ENCODE results near the gene LGR4. TPM values are rescaled to one million over a fixed set of nuclear protein-coding genes. Genes with fewer than 3 reads are reported as not detected.

Gene LGR4
- total and polyA plus RNA-seq, 2 of the 13 experiments (the other 11 are each of a cell fraction or from before 2014, with no cell fraction given), result 42.1 to 68.7 TPM

GRCh38 chr11:27330633-27331270 is 141.8 kb downstream of the LGR4 start (continued):
- TF ChIP-seq TBX3 (IDR thresholded peaks at IDR 0.05; ENCODE audit: borderline replicate concordance) (peak; percentile 65; the same call in 1 of the 2 replicates), KMT2B (CRISPR knock-in tag; IDR thresholded peaks at IDR 0.05) (no peak), GTF3A (CRISPR knock-in tag; conservative IDR thresholded peaks at IDR 0.05) (no peak), ATF7 (IDR thresholded peaks at IDR 0.05) (no peak), ATF7 (CRISPR knock-in tag; IDR thresholded peaks at IDR 0.05) (no peak), NRL (CRISPR knock-in tag; IDR thresholded peaks at IDR 0.05; ENCODE audit: borderline replicate concordance) (no peak), ZBTB40 (IDR thresholded peaks at IDR 0.05) (no peak), ZBTB40 (CRISPR knock-in tag; IDR thresholded peaks at IDR 0.05) (no peak), MYNN (CRISPR knock-in tag; IDR thresholded peaks at IDR 0.05; ENCODE audit: low read depth) (no peak), CCAR2 (optimal IDR thresholded peaks at IDR 0.05; ENCODE audit: low read depth, low read length) (no peak), TOPORS (CRISPR knock-in tag; IDR thresholded peaks at IDR 0.05) (no peak), MXI1 (IDR thresholded peaks at IDR 0.05; ENCODE audit: borderline replicate concordance, low read depth, low read length) (no peak), ZSCAN9 (CRISPR knock-in tag; IDR thresholded peaks at IDR 0.05; ENCODE audit: borderline replicate concordance) (no peak), ZNF607 (CRISPR knock-in tag; IDR thresholded peaks at IDR 0.05; ENCODE audit: borderline replicate concordance) (no peak), ZNF362 (CRISPR knock-in tag; IDR thresholded peaks at IDR 0.05; ENCODE audit: borderline replicate concordance) (peak; percentile 48; the same call in 1 of the 2 replicates), FOXJ3 (CRISPR knock-in tag; IDR thresholded peaks at IDR 0.05; ENCODE audit: borderline replicate concordance) (peak; percentile 83; the same call in 1 of the 2 replicates)
- TF ChIP-seq, protein P1, sequence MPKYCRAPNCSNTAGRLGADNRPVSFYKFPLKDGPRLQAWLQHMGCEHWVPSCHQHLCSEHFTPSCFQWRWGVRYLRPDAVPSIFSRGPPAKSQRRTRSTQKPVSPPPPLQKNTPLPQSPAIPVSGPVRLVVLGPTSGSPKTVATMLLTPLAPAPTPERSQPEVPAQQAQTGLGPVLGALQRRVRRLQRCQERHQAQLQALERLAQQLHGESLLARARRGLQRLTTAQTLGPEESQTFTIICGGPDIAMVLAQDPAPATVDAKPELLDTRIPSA (CRISPR knock-in tag; IDR thresholded peaks at IDR 0.05; ENCODE audit: borderline replicate concordance), result no peak

Data from HepG2 (cell line).